GM19372 (cell line): ENCODE data around the gene LIPI.
"Not testable (repeated sequence)": the region's sequence is repeated elsewhere in the genome, so short reads cannot be mapped to it uniquely, and the experiment has no call there.

Experiments
- ATAC-seq: cut with Tn5 transposase; IDR thresholded peaks from one replicate; pipeline ENCODE4 v1.9.1; 2021; ENCODE audit warnings: mild to moderate bottlenecking, low read depth, moderate library complexity; ENCODE audit not compliant: unreplicated experiment

Gene LIPI

GRCh38 chr21:14210738-14211137, at the start of gene LIPI:
Gene LIPI (minus strand): TSS chr21:14210955. CDS start chr21:14210845, 110 bp downstream.
- ATAC-seq: no peak

DNA sequence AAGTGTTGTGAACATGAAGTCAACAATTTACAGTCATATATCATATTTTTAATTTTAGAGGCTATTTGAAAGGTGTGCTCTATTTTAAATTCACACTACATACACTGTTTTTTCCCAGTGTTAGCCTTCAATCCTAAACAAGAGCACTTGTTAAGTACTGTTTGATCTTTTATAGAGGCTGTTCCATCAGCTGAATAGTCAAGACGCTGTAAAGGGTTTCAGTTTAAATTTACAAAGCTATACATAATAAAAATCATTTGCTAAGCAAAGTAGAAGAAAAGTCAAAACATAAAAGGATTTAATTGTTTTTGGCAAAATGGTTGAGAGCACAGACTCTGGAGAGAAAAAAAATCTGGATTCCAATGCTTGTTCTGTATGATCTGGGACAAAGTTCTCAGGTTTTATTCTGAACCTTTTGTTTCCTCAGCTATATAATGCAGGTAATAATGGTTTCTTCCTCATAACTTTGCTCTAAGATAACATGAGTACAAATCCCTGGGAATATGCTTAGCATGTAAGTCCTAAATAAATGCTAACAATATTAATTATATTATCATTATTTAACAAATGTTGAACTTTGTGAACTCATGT, 49.5 kb upstream of the LIPI start:
- ATAC-seq: no peak

DNA sequence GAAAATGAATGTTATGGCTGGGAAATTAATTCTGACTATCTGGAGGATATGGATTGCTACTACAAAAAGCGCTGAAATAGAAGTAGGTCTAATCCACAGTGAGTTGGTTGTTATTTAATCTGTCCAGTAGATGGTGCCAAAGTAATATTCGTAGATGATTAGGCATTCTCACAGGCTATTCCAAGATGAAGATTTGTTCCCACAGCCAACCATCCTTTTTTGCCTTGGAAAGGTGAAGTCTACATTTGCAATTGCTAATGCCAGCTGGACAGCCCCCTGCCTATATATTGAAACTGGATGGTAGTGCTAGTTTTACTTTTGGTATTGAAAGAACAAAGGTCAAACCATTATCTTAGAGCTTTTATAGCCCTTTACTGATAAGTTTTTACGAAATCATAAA, 49.0 kb upstream of the LIPI start:
- ATAC-seq: no peak

DNA sequence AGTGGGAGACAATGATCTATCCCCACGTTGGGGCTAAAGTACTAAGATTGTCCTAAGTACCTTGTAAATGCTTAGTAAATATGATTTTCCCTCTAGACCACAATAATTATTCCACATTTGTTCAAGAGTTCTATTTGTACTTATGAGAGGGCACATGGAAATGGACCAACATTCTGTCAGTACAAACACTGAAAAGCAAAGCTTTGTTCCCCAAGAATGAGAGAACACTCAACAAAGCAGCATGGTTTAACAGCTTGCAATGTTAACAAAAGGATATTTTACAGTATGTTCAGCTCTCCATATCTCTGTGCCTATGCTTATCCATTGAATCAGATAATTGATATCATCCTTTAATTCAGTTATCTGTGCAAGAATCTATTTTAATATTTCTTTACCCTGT, 40.6 kb upstream of the LIPI start:
- no peak for ATAC-seq

DNA sequence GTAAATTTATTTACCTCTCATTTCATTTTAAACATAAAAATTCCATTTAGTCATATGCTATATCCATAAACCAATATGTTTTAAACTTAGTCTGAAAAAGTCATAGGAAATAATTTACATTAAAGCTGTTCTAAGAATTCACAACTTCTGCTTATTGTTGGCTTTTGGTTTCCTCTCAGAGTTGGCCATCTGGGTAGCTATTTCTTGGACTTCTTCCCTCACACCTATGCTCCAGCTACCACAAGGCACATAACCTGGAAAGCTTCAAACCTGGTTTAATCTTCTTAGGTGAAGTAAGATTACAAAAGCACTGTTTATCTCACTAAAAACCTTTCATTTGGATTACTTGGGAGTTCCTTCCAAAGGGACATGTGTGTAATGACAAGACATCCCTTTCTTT, 35.0 kb upstream of the LIPI start:
- no peak for ATAC-seq

GRCh38 chr21:14244911-14245310, 34.2 kb upstream of the LIPI start:
- ATAC-seq: no peak

DNA sequence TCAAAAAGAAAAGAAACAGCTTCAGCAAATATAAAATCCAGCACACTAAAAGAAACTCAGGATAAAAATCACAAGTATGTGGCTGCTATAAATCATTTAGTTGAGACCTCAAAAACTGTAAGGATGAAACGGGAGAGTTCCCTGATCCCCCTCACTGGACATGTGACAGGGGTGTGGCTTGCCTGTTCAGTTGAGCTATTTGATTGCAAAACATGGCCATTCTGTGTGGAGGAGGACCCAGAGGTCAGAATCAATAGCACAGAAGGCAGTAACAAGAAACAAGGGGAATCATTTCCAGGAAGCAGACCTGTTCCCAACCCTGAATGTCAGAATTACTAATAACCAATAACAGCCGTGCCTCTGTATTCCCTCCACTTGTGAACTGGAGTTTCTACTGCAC, 33.1 kb upstream of the LIPI start:
- no peak for ATAC-seq

GRCh38 chr21:14243461-14243860, 32.7 kb upstream of the LIPI start:
- no peak for ATAC-seq

DNA sequence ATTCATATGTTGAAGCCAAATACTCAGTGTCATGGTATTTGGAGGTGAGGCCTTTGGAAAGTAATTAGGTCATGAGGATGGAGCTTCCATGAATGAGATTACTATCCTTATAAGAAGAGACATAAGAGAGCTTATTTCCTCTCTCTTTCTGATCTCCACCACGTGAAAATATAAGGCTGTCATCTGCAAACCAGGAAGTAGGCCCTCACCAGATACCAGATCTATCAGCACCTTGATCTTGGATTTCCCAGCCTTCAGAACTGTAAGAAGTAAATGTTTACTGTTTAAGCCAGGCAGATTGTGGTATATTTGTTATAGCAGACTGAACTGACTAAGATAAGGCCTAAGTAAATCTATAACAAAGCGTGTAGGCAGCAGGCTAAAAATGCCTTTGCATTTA, 30.5 kb upstream of the LIPI start:
- no peak for ATAC-seq

- ATAC-seq: no peak
These were observed 28.5 kb upstream of the LIPI start for GRCh38 chr21:14239281-14239680.

GRCh38 chr21:14236180-14236579, 25.4 kb upstream of the LIPI start:
- no peak for ATAC-seq

DNA sequence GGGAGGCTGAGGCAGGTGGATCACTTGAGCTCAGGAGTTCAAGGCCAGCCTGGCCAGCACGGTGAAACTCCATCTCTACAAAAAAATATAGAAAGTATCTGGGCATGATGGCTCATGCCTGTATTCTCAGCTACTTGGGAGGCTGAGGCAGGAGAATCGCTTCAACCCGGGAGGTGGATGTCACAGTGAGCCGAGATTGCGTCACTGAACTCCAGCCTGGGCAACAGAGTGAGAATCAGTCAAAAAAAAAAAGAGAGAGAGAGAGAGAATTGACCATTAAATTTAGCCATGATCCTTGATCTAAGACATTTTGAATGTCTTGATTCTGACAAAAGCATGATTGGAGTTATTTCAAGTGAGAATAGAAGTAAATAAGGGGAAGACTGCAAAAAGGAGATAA, 24.3 kb upstream of the LIPI start:
- ATAC-seq: no peak

DNA sequence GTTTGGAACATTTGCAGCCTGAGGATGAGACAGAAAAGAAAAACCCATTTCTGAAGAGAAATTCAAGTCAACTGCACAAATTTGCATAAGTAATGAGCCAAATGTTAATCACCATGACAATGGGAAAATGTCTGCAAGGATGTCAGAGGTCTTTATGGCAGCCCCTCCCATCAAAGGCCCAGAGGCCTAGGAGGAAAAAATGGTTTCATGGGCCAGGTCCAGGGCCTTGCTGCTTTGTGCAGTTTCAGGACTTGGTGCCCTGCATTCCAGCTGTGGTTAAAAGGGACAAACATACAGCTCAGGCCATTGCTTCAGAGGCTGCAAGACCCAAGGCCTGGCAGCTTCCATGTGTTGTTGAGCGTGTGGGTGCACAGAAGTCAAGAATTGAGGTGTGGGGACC, 18.6 kb upstream of the LIPI start:
- ATAC-seq: no peak

DNA sequence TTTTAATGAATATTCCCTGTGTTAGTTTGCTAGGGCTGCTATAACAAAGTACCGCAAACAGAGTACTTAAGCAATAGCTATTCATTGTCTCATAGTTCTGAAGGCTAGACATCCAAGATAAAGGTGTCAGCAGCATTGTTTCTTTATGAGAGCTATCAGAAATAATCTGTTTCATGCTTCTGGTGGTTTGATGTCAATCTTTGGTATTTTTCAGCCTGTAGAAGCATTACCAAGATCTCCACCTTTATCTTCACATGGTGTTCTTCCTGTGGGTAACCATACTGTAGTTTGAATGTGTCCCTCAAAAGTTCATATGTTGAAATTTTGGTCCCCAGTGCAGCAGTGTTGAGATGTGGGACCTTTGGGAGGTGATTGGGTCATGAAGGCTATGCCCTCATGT, 12.6 kb upstream of the LIPI start:
- no peak for ATAC-seq

GRCh38 chr21:14215971-14216641, 5.4 kb upstream of the LIPI start, which contains the start of gene RBM11:
Gene RBM11 (plus strand): TSS chr21:14216157. CDS start chr21:14216187, 30 bp downstream.
- ATAC-seq: peak; percentile 99

DNA sequence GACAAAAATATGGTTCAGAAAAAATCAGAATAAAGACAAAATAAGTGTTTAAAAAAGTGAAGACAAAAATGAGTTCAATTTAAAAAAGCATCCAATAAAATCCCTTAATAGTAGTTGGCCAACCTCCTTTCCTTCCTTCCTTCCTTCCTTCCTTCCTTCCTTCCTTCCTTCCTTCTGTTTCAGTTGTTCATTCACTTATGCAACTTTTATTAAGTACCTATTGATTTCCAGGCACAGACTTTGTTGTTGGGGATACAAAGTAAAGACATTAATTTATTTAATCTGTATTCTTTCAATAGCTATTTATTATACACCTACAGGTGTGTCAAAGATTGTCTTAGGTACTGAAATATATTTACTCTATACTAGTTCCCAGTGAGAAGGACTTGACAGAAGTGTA, 2.4 kb upstream of the LIPI start:
- no peak for ATAC-seq

DNA sequence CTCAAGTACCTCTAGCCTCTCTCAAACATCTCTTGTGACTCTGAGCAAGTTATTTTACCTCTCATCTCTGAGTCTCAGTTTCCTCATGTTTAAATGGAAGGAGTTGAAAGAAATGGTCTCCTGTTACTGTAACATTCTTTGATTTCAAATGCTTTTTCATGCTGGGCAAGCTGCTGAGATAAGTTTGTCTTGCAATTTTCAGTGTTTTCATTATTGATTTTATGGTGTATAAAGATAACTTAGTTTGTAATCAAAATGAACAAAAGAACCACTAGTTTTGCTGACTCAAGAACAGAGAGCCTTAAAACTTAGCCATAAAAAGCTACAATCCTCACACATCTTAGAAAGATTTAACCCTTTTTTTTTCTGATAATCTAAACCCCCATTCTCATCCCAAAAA, 4.5 kb downstream of the LIPI start:
- no peak for ATAC-seq

GRCh38 chr21:14166463-14167223, 44.1 kb downstream of the LIPI start:
- not testable (repeated sequence) for ATAC-seq

DNA sequence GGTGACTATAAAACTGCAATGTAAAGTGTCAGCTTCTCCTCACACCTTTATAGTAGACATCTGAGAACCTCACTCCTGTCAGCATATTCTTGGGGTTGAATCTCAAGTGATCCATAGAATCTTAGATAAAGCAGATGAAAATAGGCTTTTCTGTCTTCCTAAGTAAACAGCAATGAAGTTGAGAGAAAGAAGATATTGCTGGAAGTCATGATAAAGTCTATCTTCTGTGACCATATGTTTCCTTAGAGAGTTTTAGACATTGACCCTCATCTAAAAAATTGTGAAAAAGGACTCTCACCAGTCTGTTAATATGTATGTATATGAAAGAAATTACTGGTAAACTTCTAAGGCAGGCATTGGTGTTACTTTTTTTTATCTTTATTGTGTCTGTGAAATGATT, 66.8 kb downstream of the LIPI start:
- no peak for ATAC-seq

DNA sequence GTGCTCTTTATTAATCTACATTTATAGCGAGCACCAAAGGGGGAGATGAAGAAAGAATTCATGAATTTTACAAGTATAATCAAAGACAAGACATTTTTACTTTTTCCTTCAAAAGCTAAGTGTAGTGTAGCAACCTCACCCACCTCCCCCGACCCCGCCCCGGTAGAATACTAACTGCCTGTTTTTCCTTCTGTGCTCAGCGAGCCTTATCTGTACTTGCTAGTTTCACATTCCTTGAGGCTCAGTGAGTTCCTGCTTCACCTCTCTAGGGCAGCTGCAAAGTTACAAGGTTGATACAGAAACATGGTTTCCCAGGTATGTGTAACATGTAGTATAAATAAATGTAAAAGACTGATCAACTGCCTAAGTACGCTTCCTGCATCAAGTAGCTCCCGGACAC, 86.5 kb downstream of the LIPI start:
- ATAC-seq: no peak

- ATAC-seq: no peak
These were observed 89.0 kb downstream of the LIPI start for GRCh38 chr21:14121719-14122118.
